ENCODE results near the gene SHCBP1L.

- TF ChIP-seq CTCF (IDR thresholded peaks at IDR 0.05; ENCODE audit: low read length) (no peak), EZH2 (optimal IDR thresholded peaks at IDR 0.05; ENCODE audit: low read depth, low read length) (no peak)
These were observed 37.6 kb upstream of the SHCBP1L start for GRCh38 chr1:182990413-182991144.

All from MM.1S (cell line).